PC-9 (cell line): ENCODE data around the gene PRKACA. TPM values are rescaled to one million over a fixed set of nuclear protein-coding genes. Genes with fewer than 3 reads are reported as not detected.

ENCODE experiments used
- BruUV-seq: library from RNA; stranded (reverse); fragments of 400-500 nt; replicated peaks from 2 replicates; lab custom pipeline; 2021; lab: Mats Ljungman, UMichigan
- CTCF ChIA-PET: fragments of 300-600 bp; sonication (Branson Sonifier 250); formaldehyde crosslinking; loops from one replicate; lab custom pipeline; 2022; ENCODE audit warnings: antibody characterized with exemption; lab: Charles Lee
- POLR2A ChIA-PET: fragments of 300-600 bp; sonication (Branson Sonifier 250); formaldehyde crosslinking; loops from one replicate; lab custom pipeline; 2022; ENCODE audit warnings: antibody characterized with exemption; ENCODE audit not compliant: unreplicated experiment; lab: Charles Lee
- DNase-seq, 2 experiments: peaks; one replicate each; pipeline versions ENCODE4 v3.0.0 to v3.0.0-alpha.2; 2015 to 2022; ENCODE audit warnings: mixed read lengths in 1 of 2
- H2AFZ ChIP-seq: fragments of 200-600 bp; sonication (generic); 2 replicates; pipeline ENCODE4 v1.8.1; 2017; ENCODE audit warnings: antibody characterized with exemption
- H3F3A ChIP-seq: fragments of 200-600 bp; sonication (generic); 2 replicates; pipeline ENCODE4 v1.8.1; 2017; ENCODE audit warnings: antibody characterized with exemption, mild to moderate bottlenecking, low read depth; ENCODE audit not compliant: insufficient read depth
- H3K27ac ChIP-seq: fragments of 200-600 bp; sonication (generic); 2 replicates; pipeline ENCODE4 v1.6.1; 2016; ENCODE audit warnings: mixed run types
- H3K27me3 ChIP-seq: fragments of 200-600 bp; sonication (generic); 2 replicates; pipeline ENCODE4 v1.6.1; 2016; ENCODE audit warnings: low read depth, mixed run types; ENCODE audit not compliant: insufficient read depth
- H3K36me3 ChIP-seq: fragments of 200-600 bp; sonication (generic); 2 replicates; pipeline ENCODE4 v1.6.1; 2016; ENCODE audit warnings: low read depth, mixed run types
- H3K4me1 ChIP-seq: fragments of 200-600 bp; sonication (generic); replicated peaks from 2 replicates; pipeline ENCODE4 v1.6.1; 2016; ENCODE audit warnings: mixed run types; ENCODE audit not compliant: insufficient read depth
- H3K4me2 ChIP-seq: fragments of 200-600 bp; sonication (generic); 2 replicates; pipeline ENCODE4 v1.6.1; 2017; ENCODE audit warnings: mixed run types
- H3K4me3 ChIP-seq: fragments of 200-600 bp; sonication (generic); 2 replicates; pipeline ENCODE4 v1.6.1; 2016; ENCODE audit warnings: mixed run types
- H3K79me2 ChIP-seq: fragments of 200-600 bp; sonication (generic); 2 replicates; pipeline ENCODE4 v1.6.1; 2017; ENCODE audit warnings: low read depth, mixed run types
- H3K9me2 ChIP-seq: fragments of 200-600 bp; sonication (generic); 2 replicates; pipeline ENCODE4 v1.8.1; 2017; ENCODE audit warnings: mild to moderate bottlenecking; ENCODE audit not compliant: insufficient read depth
- H3K9me3 ChIP-seq: fragments of 200-600 bp; sonication (generic); 2 replicates; pipeline ENCODE4 v1.8.1; 2016; ENCODE audit warnings: low read depth; ENCODE audit not compliant: insufficient read depth
- H4K20me1 ChIP-seq: fragments of 200-600 bp; sonication (generic); 2 replicates; pipeline ENCODE4 v1.8.1; 2017; ENCODE audit not compliant: insufficient read depth
- CTCF ChIP-seq: fragments of 200-600 bp; sonication (generic); conservative IDR thresholded peaks from 2 replicates; pipeline ENCODE4 v1.6.1; 2017; ENCODE audit warnings: mixed run types, antibody characterized with exemption, mild to moderate bottlenecking, moderate library complexity
- EZH2 ChIP-seq: fragments of 200-600 bp; sonication (generic); IDR thresholded peaks from 2 replicates; pipeline ENCODE4 v1.8.0; 2017; ENCODE audit warnings: antibody characterized with exemption, low read depth
- intact Hi-C: fragments of 100-400 bp; cut with micrococcal nuclease; formaldehyde crosslinking; loops from one replicate; pipeline ENCODE4 v1.10.0; 2022; ENCODE audit not compliant: unreplicated experiment
- total RNA-seq: library from RNA; stranded (reverse); gene quantifications from 2 replicates; pipeline ENCODE4 v1.2.3, GENCODE V29; 2021

PRKACA gene
- total RNA-seq, 1 experiment from 2014 or later, result 82.8 TPM

GRCh38 chr19:14103310-14103709 lies 14.3 kb downstream of the PRKACA start:
- H3K27ac ChIP-seq, result no peak overlapping the region

GRCh38 chr19:14102756-14103155 lies 14.8 kb downstream of the PRKACA start:
- POLR2A ChIA-PET, result no interaction called here

More at GRCh38 chr19:14103310-14103709, 14.3 kb downstream of the PRKACA start:
- H3K4me1 ChIP-seq, result peaks cover 14% of the 10 kb centered on the region
- no peaks in the 10 kb centered on the region for H3K79me2 ChIP-seq
- H3K4me2 ChIP-seq, result no peak overlapping the region
- CTCF ChIA-PET, result no interaction called here
- H4K20me1 ChIP-seq, result no peaks in the 10 kb centered on the region
- no peaks in the 10 kb centered on the region for H3K27me3 ChIP-seq
- no peaks in the 10 kb centered on the region for H3K9me2 ChIP-seq
- no peaks in the 10 kb centered on the region for H3K36me3 ChIP-seq
- H2AFZ ChIP-seq, result no peak overlapping the region
- H3K4me3 ChIP-seq, result no peak overlapping the region
- POLR2A ChIA-PET, result no interaction called here
- no TSS peak for BruUV-seq
- no peak for DNase-seq
- no peaks in the 10 kb centered on the region for H3K9me3 ChIP-seq
- intact Hi-C loops, result no loop called here
- TF ChIP-seq CTCF (no peak), EZH2 (no peak)
- H3F3A ChIP-seq, result peaks cover 39% of the 10 kb centered on the region; the same call in 1 of the 2 replicates

GRCh38 chr19:14102102-14102696 lies 15.4 kb downstream of the PRKACA start:
- Histone ChIP-seq H3K9me2 (no peaks in the 10 kb centered on the region), H3K9me3 (no peaks in the 10 kb centered on the region), H2AFZ (no peak overlapping the region), H3F3A (peaks cover 39% of the 10 kb centered on the region; the same call in 1 of the 2 replicates), H3K79me2 (no peaks in the 10 kb centered on the region), H3K4me1 (peaks cover 14% of the 10 kb centered on the region), H3K4me2 (peak overlapping the region; percentile 32), H3K27ac (peak overlapping the region; percentile 20; the same call in 1 of the 2 replicates), H3K36me3 (peaks cover 4% of the 10 kb centered on the region; the same call in 1 of the 2 replicates), H3K27me3 (no peaks in the 10 kb centered on the region), H4K20me1 (no peaks in the 10 kb centered on the region), H3K4me3 (no peak overlapping the region)
- intact Hi-C loops, result no loop called here
- no peak for TF ChIP-seq CTCF
- ChIA-PET CTCF (interaction anchor here (0.6 kb wide), 1 partner anchor 13 kb away, joined by 3 read pairs; no protein-coding TSS in a partner anchor), POLR2A (no interaction called here)
- BruUV-seq, result no TSS peak
- peak; percentile 51 to 87 for DNase-seq

More at GRCh38 chr19:14102756-14103155, 14.8 kb downstream of the PRKACA start:
- no TSS peak for BruUV-seq
- Histone ChIP-seq H3K4me2 (no peak overlapping the region), H3K36me3 (peaks cover 4% of the 10 kb centered on the region; the same call in 1 of the 2 replicates), H3K79me2 (no peaks in the 10 kb centered on the region), H3K27me3 (no peaks in the 10 kb centered on the region), H3K4me1 (peaks cover 14% of the 10 kb centered on the region), H2AFZ (no peak overlapping the region), H3K9me2 (no peaks in the 10 kb centered on the region), H3F3A (peaks cover 39% of the 10 kb centered on the region; the same call in 1 of the 2 replicates), H4K20me1 (no peaks in the 10 kb centered on the region), H3K27ac (peak overlapping the region; percentile 20; the same call in 1 of the 2 replicates), H3K4me3 (no peak overlapping the region), H3K9me3 (no peaks in the 10 kb centered on the region)
- intact Hi-C loops, result no loop called here
- no peak for DNase-seq
- CTCF ChIA-PET, result no interaction called here
- TF ChIP-seq CTCF (no peak), EZH2 (no peak)
